ENCODE data around the gene KCNAB3.

KCNAB3 gene

GRCh38 chr17:7940034-7940433, 10.4 kb upstream of the KCNAB3 start:
- no peak for DNase-seq

DNA sequence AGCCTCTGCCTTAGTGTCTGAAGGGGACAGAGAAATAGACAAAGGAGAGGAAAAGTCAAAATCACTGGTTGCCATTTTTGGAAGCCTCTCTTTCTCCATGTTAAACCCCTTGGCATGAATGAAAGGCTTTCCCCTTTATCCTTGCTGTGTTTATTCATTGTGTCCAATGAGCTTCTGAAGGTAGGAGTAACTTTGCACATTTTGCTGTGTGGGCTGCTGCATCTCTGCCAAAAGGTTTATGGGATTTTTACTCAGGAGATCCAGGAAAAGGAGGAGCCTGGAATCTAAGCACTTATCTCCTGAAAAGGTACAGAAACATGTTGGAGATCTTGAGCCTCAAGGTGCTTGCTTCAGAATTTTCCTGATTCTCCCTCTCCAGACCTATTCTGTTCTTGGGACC, 6.2 kb upstream of the KCNAB3 start:
- DNase-seq = no peak

DNA sequence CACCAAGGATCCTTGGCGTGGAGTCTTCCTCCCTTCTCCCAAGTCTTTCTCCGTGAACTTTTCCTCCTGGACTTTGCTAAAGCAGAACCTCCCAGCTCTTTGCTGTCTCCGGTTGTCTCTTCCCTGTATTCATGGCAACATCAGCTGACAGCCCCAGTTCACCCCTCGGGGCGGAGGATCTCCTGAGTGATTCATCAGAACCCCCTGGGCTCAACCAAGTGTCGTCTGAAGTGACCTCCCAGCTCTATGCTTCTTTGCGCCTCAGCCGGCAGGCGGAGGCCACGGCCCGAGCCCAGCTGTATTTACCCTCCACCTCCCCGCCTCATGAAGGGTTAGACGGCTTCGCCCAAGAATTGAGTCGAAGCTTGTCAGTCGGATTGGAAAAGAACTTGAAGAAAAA, 3.3 kb upstream of the KCNAB3 start:
- DNase-seq = peak in 1 of 2 experiments; percentile 34

DNA sequence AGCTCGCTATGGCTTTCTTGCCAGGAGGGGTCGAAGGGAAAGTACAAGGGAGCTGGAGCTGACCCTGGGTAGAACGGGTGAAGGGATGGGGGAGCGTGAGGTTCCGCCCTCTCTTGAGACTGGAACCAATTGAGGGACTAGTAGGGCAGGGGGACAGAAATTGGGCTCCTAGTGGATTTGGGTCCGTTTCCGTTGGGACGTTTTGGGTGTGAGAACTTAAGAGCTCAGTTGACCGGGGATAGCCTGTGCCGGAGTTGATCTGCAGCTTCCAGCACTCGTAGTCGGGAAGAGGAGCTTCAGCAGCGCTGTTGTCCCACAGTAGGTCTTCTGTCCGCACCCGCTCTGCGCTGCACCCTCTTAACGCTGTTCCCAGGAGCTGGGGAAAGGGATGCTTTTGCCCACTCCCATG, 2.8 kb upstream of the KCNAB3 start:
- peak; percentile 22 to 50 for DNase-seq

GRCh38 chr17:7931709-7932482, 2.2 kb upstream of the KCNAB3 start, which contains the start of the genes CNTROB and TRAPPC1:
Gene CNTROB, plus strand, starts transcription at chr17:7932206. Its CDS starts 874 bp downstream, at chr17:7933080.
Gene TRAPPC1, minus strand, starts transcription at chr17:7931946. Its CDS starts 117 bp downstream, at chr17:7931829.
- DNase-seq = peak; percentile 99 to 100

DNA sequence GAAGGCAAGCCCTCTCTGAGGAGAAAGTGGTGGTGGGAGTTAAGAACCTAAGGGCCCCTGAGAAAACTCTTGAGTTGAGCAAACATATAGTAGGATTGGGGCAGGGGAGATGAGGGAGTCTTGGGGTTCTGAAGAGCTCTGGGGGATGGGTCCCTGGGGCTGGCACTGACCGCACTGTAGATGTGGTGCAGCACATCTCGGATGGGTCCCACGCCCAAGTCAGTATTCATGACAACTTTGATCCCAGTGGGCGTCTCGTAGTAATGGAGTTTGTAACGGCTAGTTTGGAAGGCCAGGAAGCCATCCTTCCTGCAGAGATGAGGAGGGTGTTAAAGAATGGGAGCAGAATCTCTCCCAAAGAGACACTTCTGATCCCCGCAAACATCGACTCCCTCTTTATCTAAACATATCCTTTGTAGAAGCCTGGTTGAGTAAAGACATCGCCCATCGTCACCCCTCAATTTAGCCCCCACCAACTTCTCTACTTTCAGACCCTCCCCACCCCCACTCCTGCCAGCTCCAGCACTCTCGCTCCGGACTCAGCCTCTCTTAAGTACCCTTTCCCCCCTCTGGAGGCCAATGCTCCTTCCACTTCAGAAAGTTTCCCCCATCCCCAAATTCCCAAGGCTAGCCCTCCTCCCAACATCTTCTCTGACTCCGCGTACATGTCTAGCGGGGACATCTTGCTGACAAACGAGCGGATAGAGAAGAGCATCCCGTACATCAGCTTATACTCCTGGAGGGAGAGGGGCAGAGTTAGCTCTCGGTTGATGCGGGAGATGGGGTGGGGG, 1.4 kb upstream of the KCNAB3 start:
- DNase-seq = no peak

DNA sequence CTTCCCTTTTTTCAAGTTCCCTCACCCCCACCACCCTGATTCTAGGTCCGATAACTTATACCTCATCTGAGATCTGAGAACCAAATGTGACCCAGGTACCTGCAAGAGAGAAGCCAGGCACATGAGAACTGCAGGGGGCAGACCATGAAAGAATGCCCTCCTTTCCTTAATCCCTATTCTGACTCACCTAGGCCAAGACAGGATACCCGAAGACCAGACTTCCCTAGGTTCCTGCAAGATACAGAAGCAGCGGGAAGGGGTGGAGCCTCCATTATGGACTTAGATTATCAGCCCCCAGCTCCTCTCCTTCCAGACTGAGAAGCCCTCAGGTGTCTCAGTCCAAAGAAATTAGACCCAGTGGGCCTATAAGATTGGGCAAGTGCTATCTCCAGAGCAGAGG, 2.1 kb downstream of the KCNAB3 start:
- no peak for DNase-seq

GRCh38 chr17:7922845-7923628, 6.6 kb downstream of the KCNAB3 start:
- peak; percentile 83 to 86 for DNase-seq

DNA sequence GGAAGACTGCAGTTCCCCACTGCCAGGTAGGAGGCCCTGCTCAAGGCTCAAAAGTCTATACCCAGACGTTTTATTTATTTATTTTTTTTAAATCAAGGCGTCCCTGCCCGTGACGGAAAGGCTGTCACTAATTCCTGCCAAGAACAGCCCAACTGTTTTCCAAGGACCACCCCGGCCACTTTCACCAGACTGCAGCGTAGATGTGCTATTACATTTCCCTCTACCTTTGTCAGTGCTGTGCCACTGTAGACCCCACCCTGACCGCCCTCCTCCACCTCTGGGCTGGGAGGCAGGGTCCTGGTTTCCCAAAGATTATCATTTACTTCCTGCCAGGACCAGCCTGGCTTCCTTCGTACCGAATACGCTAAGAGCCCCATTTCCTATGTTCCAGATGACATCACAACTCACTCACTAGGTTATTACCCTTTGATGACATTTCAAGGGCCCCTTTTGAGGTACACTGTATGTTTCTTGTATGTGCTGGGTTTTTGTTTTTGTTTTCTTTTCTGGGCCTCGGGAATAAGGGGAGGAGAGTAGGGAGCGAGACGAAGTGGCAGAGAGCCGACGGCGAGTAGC, 7.3 kb downstream of the KCNAB3 start:
- DNase-seq = no peak

GRCh38 chr17:7916808-7917207, 12.8 kb downstream of the KCNAB3 start:
- no peak for DNase-seq

GRCh38 chr17:7916385-7916682, 13.3 kb downstream of the KCNAB3 start:
- DNase-seq = no peak

- peak; percentile 90 to 92 for DNase-seq
Measured at GRCh38 chr17:7915611-7916384, 13.9 kb downstream of the KCNAB3 start, which contains the start of gene RNF227. Gene RNF227, minus strand, starts transcription at chr17:7916289. Its CDS starts 94 bp downstream, at chr17:7916195.

DNA sequence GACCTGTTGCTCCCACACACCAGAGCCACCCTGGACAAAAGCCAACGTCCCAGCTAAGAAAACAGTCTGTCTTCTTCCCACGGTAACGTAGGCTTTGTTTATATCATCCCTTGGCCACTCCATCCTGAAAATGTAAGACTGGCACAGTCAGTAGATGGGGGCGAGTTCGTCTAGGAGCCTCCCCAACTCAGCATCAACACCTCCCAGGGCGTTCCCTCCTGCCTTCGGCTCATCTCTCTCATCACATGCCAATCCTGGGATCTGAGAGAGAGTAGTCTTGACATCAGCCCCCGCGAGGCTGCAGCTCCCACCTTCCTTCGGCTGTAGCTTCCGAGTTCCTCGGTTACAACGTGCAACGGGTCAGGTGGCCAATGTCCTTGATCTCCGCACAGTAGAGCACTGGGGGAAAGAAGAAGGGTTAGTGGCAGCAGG, 14.5 kb downstream of the KCNAB3 start:
- DNase-seq = no peak

- peak in 1 of 2 experiments; percentile 28 for DNase-seq
Measured at GRCh38 chr17:7912927-7913524, 16.6 kb downstream of the KCNAB3 start.

DNA sequence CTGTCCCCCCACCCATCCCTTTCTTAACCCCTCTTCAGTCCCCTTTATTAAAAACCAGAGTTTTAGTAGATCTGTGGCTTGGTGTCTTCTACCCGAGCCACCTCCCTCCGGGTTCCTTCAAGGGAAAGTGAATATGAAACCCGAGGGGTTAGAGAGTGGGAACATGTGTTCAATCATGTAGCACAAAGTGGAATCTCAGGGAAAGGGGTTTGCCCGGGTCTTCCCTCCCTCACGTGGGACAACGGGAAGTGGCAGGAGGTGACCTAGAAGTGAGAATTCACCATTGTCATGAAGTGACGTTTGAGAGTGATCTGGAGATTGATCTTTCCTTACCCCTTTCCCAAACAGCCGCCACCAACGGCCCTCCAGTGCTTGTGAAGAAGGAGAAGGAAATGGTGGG, 18.5 kb downstream of the KCNAB3 start:
- no peak for DNase-seq

GRCh38 chr17:7910711-7911110, 18.9 kb downstream of the KCNAB3 start:
- DNase-seq = no peak

DNA sequence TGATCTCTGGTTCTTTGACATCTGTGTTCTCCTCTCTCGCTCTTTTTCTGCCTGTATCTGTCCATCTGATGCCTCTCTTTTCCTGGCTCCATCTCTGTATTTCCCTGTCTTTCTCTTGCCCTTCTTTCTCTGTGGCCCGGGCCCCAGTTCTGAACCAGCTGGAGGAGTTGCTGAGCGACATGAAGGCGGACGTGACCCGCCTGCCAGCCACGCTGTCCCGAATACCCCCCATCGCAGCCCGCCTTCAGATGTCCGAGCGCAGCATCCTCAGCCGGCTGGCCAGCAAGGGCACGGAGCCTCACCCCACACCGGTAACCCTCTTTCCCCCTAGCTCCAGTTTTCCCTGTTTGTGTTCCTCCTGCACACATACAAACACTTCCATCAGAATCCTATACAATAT, 19.4 kb downstream of the KCNAB3 start:
- no peak for DNase-seq

GRCh38 chr17:7909089-7909488, 20.6 kb downstream of the KCNAB3 start:
- no peak for DNase-seq

- DNase-seq = no peak
Measured at GRCh38 chr17:7903154-7904103, 26.2 kb downstream of the KCNAB3 start.

DNA sequence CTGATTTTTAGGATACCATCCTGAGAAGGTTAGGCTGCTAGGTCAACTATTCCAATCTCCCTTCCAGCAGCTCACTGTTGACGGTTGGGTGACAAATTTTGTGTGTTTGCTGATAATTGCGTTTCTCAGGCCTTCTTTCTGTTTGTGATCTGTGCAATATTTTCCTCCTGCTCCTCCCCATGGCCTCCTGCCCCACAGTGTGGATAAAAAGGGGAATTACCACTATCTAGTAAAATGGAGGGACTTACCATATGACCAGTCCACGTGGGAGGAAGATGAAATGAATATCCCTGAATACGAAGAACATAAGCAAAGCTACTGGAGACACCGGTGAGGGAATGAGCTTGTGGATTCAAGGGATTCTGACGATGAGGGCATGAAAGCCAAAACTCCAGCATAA, 31.9 kb downstream of the KCNAB3 start:
- DNase-seq = no peak
